Sciatic nerve (tissue), 2 donors: ENCODE data around the gene ZFHX2. TPM values are rescaled to one million over a fixed set of nuclear protein-coding genes. Genes with fewer than 3 reads are reported as not detected.
A peak's percentile ranks its signal among the peaks of the same experiment; 100 is the strongest.
"Not testable (repeated sequence)": the region's sequence is repeated elsewhere in the genome, so short reads cannot be mapped to it uniquely, and the experiment has no call there.

Experiments
- ATAC-seq: fragments of 200-7000 bp; cut with Tn5 transposase; one replicate; pipeline ENCODE4 v1.9.1; 2020; ENCODE audit warnings: mild to moderate bottlenecking, moderate library complexity
- DNase-seq: peaks from one replicate; pipeline ENCODE4 v3.0.0-alpha.2; 2020; ENCODE audit warnings: low spot score
- intact Hi-C: fragments of 100-400 bp; cut with DNase I; formaldehyde crosslinking; loops from one replicate; pipeline ENCODE4 v1.14.2; 2022
- total RNA-seq: library from RNA; stranded (reverse); fragmentation: NEBNext Ultra II Directional; extraction: Animal tissue kit (Norgen Biotek cat#: 25700); gene quantifications from one replicate; pipeline ENCODE4 v1.2.1, GENCODE V29; 2021
- donor health status: DM: no; HTN: no; CAD: no.
- donor health status: DM: no; HTN: no; CAD: no.

Gene ZFHX2
- 7.4 TPM for total RNA-seq

DNA sequence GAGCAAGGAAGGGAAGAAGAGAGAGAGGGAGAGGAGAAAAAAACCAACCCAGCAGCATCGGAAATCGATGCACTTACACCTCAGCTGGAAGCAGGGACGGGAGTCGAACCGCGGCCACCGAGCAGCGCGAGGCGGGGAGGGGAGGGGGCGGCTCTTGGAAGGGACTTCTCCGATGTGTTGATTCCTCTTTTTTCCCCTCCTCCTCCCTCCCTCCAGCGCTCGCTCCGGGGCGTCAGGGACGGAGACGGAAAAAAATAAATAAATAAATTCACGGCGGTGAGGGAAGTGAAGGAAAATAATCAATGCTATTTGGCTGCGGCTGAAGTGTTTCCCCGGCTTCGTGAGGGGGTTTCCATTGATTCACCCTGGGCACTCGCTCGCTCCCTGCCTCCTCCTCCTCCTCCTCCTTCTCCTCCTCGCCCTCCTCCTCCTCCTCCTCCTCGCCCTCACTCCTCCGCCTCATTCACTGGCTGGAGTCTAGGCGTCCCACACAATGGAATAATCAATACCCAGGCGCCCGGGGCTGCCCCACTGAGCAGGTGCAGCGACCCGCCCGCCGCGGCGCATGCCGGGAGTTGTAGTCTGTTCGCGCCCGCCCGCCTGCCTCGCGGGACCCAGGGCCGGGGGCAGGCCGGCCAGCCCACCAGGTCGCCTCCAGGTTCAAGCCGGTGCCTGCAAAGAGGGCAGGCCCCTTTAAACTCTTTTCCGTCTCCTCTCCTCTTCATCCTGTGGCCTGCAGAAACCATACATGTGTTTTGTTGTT is at the start of gene ZFHX2:
TSS of gene ZFHX2 (minus strand) at position 500 of the 763 bp plus-strand sequence. CDS start 16,440 bp downstream, outside the sequence.
- ATAC-seq (peak; percentile 68), DNase-seq (peak; percentile 82)
- intact Hi-C loops = no loop called here

- intact Hi-C loops = no loop called here
- no peak for DNase-seq
- ATAC-seq = no peak
These were observed 49.2 kb upstream of the ZFHX2 start for GRCh38 chr14:23600806-23601205.

GRCh38 chr14:23600322-23600707 is 48.8 kb upstream of the ZFHX2 start:
- ATAC-seq (no peak), DNase-seq (no peak)
- intact Hi-C loops = no loop called here

DNA sequence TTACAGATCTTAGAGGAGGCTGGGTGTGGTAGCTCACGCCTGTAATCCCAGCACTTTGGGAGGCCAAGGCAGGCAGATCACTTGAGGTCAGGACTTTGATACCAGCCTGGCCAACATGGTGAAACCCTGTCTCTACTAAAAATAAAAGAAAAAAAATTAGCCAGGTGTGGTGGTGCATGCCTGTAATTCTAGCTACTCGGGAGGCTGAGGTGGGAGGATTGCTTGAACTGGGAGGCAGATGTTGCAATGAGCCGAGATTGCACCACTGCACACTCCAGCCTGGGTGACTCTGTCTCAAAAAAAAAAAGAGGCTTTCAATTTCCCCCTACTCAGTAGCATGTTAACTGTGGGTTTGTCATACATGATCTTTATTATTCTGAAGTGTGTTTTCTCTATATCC is 42.6 kb upstream of the ZFHX2 start:
- intact Hi-C loops, ATAC-seq, DNase-seq: not testable (repeated sequence)

- intact Hi-C loops = no loop called here
- DNase-seq (no peak), ATAC-seq (no peak)
These were observed 38.6 kb upstream of the ZFHX2 start for GRCh38 chr14:23590198-23590597.

- ATAC-seq (no peak), DNase-seq (no peak)
- intact Hi-C loops = no loop called here
These were observed 38.0 kb upstream of the ZFHX2 start for GRCh38 chr14:23589606-23590005.

GRCh38 chr14:23588884-23589598 is 37.5 kb upstream of the ZFHX2 start:
- intact Hi-C loops = no loop called here
- DNase-seq (peak; percentile 87), ATAC-seq (peak; percentile 87)

DNA sequence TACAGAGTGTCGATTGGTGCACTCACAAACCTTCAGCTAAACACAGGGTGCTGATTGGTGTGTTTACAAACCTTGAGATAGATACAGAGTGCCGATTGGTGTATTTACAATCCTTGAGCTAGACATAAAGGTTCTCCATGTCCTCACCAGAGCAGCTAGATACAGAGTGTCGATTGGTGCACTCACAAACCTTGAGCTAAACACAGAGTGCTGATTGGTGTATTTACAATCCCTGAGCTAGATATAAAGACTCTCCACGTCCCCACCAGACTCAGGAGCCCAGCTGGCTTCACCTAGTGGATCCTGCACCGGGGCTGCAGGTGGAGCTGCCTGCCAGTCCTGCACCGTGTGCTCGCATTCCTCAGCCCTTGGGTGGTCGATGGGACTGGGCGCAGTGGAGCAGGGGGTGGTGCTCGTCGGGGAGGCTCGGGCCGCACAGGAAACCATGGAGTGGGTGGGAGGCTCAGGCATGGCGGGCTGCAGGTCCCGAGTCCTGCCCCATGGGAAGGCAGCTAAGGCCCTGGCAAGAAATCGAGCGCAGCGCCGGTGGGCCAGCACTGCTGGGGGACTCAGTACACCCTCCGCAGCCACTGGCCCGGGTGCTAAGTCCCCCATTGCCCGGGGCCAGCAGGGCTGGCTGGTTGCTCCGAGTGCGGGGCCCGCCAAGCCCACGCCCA is 33.1 kb upstream of the ZFHX2 start:
- not testable (repeated sequence) for DNase-seq, ATAC-seq
- intact Hi-C loops = loop anchor here (5.0 kb wide), 1 partner anchor 1268 kb away; no protein-coding TSS in a partner anchor

GRCh38 chr14:23583761-23584526 is 32.4 kb upstream of the ZFHX2 start:
- ATAC-seq, DNase-seq: not testable (repeated sequence)
- intact Hi-C loops = loop anchor here (5.0 kb wide), 1 partner anchor 1268 kb away; no protein-coding TSS in a partner anchor

GRCh38 chr14:23582906-23583760 is 31.6 kb upstream of the ZFHX2 start:
- DNase-seq (no peak), ATAC-seq (no peak)
- intact Hi-C loops = loop anchor here (5.0 kb wide), 1 partner anchor 1269 kb away; no protein-coding TSS in a partner anchor

DNA sequence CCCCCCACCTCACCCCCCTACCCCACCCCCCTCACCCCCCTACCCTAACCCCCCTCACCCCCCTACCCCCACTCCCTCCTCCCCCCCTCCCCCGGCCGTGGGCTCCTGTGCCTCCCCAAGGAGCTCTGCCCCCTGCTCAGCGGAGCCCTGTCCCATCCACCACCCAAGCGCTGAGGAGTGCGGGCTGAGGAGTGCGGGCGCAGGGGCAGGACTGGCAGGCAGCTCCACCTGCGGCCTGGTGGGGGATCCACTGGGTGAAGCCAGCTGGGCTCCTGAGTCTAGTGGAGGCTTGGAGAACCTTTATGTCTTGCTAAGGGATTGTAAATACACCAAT is 29.4 kb upstream of the ZFHX2 start:
- ATAC-seq = no peak
- intact Hi-C loops = loop anchor here (5.0 kb wide), 1 partner anchor 1271 kb away; no protein-coding TSS in a partner anchor
- no peak for DNase-seq

GRCh38 chr14:23580152-23580926 is 28.8 kb upstream of the ZFHX2 start:
- no peak for ATAC-seq
- DNase-seq = no peak
- intact Hi-C loops = loop anchor here (5.0 kb wide), 1 partner anchor 1272 kb away; no protein-coding TSS in a partner anchor

GRCh38 chr14:23579739-23580138 is 28.2 kb upstream of the ZFHX2 start:
- DNase-seq (no peak), ATAC-seq (no peak)
- intact Hi-C loops = loop anchor here (5.0 kb wide), 1 partner anchor 1273 kb away; no protein-coding TSS in a partner anchor

DNA sequence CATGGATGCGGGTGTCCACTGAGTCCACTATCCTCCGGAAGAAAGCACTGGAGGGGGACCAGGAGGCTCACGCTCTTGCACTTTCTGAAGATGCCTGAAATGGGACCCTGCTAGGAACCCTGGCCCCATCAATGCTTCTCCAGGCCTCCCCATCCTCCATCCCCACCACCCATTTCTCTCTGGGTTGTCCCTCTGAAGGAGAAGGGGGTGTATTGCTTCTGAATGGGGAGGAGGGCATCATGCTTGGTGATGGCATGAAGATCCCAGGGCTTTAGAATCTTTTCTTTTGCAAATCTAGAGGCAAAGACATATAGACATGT is 27.7 kb upstream of the ZFHX2 start:
- DNase-seq = no peak
- intact Hi-C loops = no loop called here
- no peak for ATAC-seq

DNA sequence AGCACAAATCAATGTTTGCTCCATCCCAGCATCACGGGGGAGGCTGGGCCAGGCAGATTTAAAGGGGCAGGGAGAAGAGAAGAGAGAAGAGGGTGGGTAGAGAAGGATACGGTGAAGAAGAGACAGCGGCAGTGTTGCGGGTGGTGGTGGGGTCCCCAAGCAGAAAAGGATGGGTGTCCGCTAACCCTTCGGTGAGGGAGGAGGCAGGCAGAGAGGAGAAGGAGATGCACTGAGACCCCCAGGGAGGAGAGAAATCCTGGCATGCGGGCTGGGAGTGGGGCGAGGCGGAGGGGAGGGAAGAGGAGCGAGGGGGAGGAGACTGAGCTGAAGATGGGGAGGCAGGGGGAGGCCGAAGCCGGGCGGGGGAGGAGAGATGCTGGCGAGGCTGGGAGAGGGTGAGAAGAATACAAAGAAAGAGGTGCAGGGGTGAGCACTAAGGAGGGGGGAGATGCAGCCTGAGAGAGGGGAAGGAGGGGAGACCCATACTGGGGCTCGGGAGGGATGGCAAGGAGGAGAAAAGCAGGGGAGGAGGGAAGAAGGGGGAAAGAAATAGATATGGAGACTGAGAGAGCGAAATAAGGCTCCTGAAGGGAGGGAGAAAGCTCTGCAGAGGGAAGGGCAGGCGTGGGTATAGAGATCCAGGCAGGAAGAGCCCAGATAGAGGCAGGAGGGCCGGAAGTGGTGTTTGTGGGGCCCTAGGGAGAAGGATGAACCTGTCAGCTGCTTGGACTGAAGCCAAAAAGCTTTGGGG is 27.2 kb upstream of the ZFHX2 start, which contains the start of gene JPH4:
TSS of gene JPH4 (minus strand) at position 231 of the 751 bp plus-strand sequence. CDS start 1,337 bp downstream, outside the sequence.
- DNase-seq (no peak), ATAC-seq (peak; percentile 75)
- intact Hi-C loops = no loop called here

DNA sequence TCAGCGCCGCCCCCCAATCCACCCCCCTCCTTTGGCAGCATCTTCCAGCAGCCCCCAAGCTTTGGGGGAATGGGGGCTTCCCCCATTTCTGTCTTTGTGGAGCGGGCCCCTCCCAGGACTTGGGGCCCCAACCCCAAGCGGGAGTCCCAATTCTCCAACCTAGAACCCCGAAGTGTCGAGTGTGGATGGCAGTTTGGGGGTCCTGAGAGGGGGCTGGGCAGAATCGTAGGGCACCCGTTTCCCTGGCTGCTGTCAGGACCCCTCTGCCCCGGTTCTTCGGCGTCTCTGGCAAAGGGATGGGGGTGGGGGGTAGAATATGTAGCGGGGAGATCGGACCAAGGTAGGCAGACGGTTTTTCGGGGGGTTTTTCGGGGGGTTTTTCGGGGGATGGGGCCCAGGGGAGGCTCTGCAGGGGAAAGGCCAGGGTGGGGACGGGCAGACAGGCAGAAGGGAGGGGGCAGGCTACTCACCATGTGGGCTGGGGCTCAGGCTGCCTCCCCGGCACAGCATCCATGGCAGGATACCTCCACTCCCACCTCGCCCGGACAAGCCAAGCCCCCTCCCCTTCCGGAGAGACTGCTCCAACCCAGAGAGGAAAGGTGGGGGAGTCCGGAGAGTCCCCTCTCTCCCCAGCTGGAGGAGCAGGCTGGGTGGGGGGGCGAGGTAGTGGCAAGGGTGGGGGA is 26.3 kb upstream of the ZFHX2 start:
- DNase-seq (no peak), ATAC-seq (peak; percentile 31)
- intact Hi-C loops = no loop called here
